ENCODE data around the gene E2F4. TPM values are rescaled to one million over a fixed set of nuclear protein-coding genes. Genes with fewer than 3 reads are reported as not detected.

Gene E2F4
- polyA plus RNA-seq, 2 of the 4 experiments (the other 2 are of a cell fraction), result 65.1 to 66.6 TPM

- ChIA-PET POLR2A (no interaction called here), CTCF (interaction anchor here (20.5 kb wide), 1 partner anchor 9 kb away, joined by 314 read pairs; the partner anchor contains the start of genes B3GNT9, FBXL8 and TRADD)
- FAIRE-seq (no peak), ATAC-seq (no peak), DNase-seq (ENCODE audit: low read depth in 1 of 2, low spot score in 1 of 2) (no peak)
- Histone ChIP-seq H3K27ac (no peak within 1 kb of the TSS), H3K4me2 (no peak within 1 kb of the TSS), H3K4me3 (no peak within 1 kb of the TSS), H3K4me1 (peaks cover 12% of the 10 kb centered on the region), H3K9me3 (no peaks in the 10 kb centered on the region)
- 88% methylated on average over 25 of the region's 41 CpGs for WGBS (ENCODE audit: missing lambda C conversion rate)
- no peak for TF ChIP-seq HES2 (IDR thresholded peaks at IDR 0.05)
- no peak for TF ChIP-seq CTCF (IDR thresholded peaks at IDR 0.05)
- TF ChIP-seq PHF8 (IDR thresholded peaks at IDR 0.05; ENCODE audit: borderline replicate concordance, low read depth), result no peak
- no peak for TF ChIP-seq USF2 (IDR thresholded peaks at IDR 0.05)
- no peak for TF ChIP-seq ATOH8 (CRISPR knock-in tag; IDR thresholded peaks at IDR 0.05; ENCODE audit: low read depth)
- TF ChIP-seq GATA3 (IDR thresholded peaks at IDR 0.05; ENCODE audit: borderline replicate concordance), result no peak
- TF ChIP-seq ZFP36 (IDR thresholded peaks at IDR 0.05; ENCODE audit: borderline replicate concordance, partially characterized antibody), result no peak
- no peak for TF ChIP-seq CHD4 (IDR thresholded peaks at IDR 0.05; ENCODE audit: borderline replicate concordance)
- TF ChIP-seq E2F6 (IDR thresholded peaks at IDR 0.05; ENCODE audit: borderline replicate concordance, low read depth), result no peak
- TF ChIP-seq HMGXB4 (CRISPR knock-in tag; IDR thresholded peaks at IDR 0.05; ENCODE audit: borderline replicate concordance), result no peak
- no peak for TF ChIP-seq TFCP2L1 (CRISPR knock-in tag; IDR thresholded peaks at IDR 0.05)
- no peak for TF ChIP-seq ELK1 (IDR thresholded peaks at IDR 0.05; ENCODE audit: low read depth, low read length)
- no peak for TF ChIP-seq RFX5 (IDR thresholded peaks at IDR 0.05)
- TF ChIP-seq HOXB13 (CRISPR knock-in tag; IDR thresholded peaks at IDR 0.05; ENCODE audit: low read depth), result no peak
- TF ChIP-seq CBX8 (IDR thresholded peaks at IDR 0.05), result no peak
Measured at GRCh38 chr16:67164599-67165061, 27.3 kb upstream of the E2F4 start, which contains the start of gene HSF4. Gene HSF4 (plus strand): TSS chr16:67164745. CDS start chr16:67164812, 67 bp downstream.
